Measurements from ENCODE around the gene ZBTB9. TPM values are rescaled to one million over a fixed set of nuclear protein-coding genes. Genes with fewer than 3 reads are reported as not detected.
A peak's percentile ranks its signal among the peaks of the same experiment; 100 is the strongest.

Gene ZBTB9
- total RNA-seq, 1 donor from 2014 or later: 9.2 TPM

DNA sequence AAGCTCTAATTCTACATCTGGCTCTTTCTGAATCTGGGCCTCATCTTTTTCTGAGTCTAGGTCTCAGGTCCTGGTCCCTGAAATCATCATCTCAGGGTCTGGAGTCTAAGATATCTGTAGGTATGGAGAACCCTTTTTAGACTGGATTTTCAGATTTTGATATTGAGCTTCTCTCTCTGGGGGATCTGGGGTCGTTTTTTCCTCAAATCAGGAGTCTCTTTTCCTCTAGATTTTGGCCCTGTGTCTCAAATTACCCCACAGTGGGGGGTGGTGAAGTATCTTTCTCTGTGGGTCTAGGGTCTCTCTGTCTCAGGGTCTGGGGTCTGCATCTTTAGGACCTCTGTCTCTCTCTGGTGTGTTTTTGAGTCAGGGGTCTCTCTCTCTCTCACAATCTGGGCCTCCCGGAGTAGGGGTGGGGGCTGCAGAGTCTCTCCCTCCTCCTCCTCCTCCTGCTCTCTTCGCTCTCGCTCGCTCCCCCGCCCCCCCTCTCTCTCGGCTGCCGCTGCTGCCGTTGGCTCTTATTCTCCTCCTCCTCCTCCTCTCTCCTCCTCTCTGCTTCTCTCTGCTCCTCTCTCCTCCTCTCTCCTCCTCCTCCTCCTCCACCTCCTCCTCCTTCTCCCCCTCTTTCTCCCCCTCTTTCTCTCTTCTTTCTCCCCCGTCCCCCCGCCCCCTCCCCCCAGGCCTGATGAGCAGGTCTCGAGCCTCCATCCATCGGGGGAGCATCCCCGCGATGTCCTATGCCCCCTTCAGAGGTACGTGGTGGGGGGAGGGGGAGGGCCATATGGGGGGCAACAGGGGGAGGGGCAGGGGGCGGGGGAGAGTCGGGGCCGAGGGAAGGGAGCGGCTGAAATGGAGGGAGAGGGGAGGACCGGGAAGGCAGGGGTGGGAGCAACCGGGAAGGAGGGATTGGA lies 34.5 kb upstream of the ZBTB9 start, which contains the start of gene SYNGAP1:
Gene SYNGAP1, plus strand, starts transcription at position 486 of the 911 bp plus-strand sequence. Its CDS starts 200 bp downstream, at position 686.
- peak; percentile 59 for DNase-seq

DNA sequence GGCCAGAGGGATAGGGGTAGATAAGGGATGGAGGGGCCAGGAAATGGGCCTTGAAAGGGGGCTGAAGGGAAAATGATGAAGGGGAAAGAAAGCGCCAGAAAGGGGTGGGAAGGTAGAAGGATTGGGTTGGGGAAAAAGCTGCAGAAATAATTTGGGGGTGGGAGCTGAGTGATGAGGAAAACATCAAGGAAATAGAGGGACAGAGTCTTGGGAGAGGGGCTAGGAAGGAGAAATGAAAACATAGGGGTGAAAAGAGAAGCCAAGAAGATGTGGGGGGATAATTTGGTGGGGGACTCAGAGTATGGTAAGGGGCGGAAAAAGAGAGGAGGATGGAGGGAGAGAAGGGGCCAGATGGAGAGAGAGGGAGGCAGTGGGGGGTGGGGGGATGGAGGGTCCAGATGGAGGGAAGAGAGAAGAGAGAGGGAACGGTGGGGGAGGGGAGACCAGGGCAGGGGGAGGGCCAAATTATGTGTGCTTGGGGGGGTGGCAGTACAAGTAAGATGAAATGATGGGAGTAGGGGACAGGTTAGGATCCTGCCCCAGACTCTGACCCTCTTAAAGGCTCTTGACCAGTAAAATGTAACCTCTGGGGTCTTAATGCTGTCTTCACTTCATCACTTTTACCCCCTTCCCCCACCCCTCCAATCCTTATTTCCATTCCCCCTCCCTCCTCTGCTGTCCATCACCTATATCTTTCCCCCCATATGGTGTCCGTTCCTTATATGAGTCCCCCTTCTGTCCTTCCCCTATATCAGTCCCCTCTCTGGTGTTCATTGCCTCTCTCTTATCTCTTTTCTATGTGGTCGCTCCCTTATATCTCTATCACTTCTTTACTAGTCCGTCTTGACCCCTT lies 33.7 kb upstream of the ZBTB9 start:
- DNase-seq: no peak

- no peak for DNase-seq
Measured at GRCh38 chr6:33421344-33421643, 33.1 kb upstream of the ZBTB9 start.

DNA sequence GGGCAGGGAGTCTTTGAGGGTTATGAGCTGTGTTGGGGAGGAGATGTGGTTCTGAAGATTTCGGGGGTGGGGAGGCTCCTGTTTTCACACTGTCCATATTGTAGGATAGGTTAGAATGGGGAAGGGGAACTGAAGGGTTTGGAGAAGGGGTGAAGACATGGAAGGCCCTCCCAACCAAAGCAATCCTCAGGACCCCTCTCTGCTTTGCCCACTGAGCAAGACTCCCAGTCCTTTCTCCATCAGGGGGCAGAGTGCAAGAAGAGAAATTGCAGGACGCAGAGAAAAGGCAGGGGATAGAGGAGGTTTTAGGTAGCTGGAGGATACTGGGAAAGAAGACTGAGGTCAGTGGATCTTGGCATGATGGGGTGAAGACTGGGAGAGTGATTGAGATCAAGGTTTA lies 30.6 kb upstream of the ZBTB9 start:
- no peak for DNase-seq

DNA sequence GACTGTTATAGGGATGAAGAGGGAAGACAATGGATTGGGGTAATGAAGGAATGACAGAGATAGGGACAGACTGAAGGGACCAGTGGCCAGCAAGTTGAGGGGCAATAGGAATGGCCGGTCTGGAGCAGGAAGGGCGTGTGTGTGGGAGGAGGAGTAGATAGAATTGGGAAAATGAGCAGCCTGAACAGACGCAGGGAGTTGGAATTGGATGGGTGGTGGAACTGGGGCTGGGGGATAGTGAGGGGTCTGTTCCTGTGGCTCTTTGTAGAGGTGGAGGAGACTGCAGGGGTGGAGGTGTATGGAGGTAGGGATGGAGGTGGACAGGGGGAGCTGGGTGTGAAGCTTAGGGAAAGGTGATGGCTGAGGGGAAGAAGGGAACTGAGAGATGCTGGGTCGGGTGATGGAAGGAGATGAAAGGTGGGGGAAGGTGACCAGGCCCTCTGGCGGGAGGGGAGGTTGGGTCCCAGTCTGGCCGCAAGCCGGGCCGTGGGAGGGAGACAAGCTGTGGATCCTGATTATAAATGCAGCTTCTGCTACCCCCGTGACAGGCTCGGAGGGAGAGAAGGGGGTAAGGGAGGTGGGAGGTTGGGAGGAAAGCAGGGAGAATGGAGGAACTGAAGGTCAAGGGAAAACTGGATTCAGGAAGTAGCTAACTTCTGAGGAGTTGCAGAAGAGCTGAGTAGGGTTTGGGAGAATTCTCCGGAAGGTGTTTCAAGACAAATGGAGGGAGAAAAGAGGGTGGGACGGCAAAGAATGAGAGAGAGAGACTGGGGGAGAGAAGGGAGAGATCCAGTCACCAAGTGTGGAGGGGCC lies 29.3 kb upstream of the ZBTB9 start:
- DNase-seq: no peak

DNA sequence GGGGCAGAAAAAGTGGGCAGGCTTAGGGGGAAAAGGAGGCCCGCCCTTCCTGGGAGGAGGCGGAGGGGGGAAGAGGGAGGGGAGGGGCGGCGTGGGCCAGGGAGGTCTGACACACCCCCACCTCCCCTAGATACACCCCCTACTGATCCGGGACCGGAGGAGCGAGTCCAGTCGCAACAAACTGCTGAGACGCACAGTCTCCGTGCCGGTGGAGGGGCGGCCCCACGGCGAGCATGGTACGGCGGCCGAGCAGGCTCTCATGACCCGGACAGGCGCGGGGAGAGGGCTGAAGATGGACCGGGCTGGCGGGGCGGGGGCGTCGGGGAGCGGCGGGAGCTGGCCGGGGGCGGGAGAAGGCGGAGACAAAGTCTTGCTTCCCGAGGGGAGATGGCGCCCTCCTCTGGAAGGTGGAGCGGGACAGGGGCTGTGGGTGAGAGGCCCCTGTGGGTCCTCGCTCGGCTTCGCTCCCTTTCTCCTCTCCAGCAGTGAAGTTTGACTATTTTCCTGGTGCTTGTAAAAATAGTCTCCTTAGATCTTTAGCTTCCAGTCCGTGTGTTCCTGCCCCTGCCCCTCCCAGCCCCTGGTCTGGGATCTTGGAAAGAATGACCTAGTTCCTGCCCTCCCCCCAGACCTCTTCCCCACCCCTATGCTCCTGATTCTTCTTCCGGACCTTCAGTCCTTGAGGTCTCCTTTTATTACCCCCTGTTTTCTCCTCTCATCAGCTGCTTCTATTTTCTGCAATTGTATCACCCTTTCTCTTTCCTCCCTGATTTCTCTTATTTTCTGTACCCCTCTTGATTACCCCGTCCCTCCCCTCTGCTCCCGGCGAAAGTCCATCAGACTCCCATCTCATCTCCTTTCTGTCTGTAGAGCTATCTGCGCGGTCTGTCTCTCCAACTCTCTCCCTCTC lies 28.5 kb upstream of the ZBTB9 start:
- peak; percentile 71 for DNase-seq

DNA sequence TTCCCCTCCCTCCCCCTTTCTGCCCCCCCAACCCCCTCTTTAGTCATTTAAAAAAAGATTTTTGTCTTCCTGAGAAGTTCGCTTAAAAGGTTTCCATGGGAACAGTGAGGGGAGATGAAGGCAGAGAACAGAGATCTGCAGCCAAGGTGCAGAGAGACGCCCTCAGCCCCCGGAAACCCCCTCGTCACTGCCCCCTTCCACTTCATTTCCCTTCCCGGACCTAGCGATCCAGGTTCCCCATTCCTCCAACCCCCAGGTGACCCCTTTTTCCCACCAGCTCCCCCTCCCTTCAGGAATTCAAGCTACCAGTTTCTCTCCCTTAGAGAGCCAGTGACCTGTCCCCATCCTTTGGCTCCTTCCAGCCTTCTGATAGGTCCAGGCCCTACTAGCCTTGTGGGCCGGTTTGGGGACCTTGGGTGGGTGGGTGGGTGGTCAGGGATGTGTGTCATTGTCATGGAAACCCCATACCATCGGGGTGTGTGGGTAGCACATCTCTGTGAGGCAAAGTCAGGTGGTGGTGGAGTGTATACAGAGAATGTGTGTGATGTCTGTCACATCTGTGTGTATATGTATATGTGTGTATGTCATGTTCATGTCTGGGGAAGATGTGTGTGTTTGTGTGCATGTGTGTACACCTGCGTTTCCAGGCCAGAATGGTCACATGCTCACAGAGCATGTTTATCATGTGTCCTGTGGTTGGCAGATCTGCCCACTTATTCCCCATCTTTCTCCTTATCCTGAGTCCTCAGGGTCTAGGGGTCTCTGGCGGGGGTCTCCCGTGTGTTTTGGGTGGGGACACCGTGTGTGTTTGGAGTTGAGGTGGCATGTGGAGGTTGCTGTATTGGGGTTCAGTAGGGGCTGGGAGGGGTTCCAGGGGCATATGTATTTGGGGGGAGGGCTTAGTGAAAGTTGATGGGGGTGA lies 27.5 kb upstream of the ZBTB9 start:
- no peak for DNase-seq

DNA sequence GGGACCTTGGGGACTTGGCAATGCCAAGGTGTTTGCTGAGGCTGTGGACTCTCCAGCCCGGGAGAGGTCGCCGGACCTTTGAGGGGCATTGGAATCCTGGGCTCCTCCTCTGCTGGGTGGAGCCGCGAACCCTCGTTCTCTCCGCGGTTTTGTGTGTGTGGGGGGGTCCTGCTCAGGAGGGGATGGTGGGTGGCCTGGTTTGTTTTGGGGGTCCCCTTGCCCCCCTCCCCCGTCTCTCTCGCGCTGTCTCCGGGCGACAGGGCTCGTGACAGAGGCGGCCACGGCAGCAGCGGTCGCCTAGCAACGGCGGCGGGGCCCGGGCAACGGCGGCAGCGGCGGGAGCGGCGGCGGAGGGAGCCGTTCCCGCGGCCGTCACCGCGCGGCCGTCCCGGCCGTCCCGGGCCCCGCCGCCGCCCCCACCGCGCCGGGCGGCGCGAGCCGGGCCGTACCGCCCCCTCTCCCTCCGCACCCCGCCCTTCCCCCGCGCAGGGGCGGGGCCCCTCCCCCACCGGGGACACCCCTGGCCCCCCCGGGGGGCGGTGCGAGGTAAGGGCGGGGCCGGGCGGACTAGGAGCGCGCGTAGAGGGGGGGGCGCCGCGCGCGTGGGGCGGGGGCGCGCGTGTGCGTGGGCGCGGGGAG lies 26.7 kb upstream of the ZBTB9 start:
- peak; percentile 8 for DNase-seq

- DNase-seq: no peak
Measured at GRCh38 chr6:33428224-33428965, 26.0 kb upstream of the ZBTB9 start.

DNA sequence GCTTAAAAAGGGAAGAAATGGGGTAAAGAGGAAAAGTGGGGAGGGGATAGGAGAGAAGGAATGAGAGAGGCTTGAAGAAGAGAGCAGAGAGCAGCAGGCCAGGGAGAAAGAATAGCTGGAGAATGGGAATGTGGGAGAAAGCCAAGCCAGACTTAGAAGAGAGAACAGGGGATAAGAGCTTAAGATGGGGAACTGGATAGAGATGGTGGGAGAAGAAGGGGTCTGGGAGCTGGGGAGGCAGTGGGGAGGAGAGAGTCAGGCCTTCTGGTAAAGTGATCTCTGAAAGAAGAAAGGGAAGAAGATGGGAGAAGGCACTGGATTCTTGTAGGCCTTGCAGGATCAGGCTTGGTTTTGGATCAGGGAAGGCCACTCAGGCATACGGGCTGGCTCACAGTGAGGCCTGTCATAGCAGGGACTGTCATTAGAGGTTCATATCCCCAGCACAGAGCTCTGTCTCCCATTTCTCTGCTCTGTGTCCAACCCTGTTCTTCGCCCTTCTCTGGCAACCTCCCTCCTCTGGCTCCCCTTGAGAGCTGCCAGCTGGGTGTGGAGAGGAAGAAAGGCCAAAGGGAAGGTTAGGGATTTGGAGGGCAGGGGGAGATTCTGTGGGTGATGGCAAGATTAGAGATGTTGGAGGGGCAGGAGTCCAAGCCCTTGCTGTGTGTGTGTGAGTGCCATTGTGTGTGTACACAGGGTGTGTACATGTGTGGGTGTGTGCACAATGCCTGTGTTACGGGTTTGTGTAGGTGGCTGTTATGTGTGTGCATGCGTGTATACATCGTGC lies 25.2 kb upstream of the ZBTB9 start:
- DNase-seq: no peak

DNA sequence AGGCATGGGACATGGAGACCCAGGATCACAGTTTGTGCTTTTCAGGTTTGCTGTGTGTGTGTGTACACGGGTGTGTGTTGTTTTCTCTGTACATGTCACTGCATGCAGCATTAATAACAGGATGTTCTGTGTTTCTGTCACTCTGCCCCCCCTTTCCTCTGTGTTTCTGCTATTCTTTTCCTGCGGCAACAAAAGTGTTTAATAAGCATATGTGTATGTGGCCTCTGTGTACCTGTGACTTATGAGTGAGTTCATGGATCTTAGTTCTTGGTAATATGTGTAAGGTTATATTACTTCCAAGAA lies 24.7 kb upstream of the ZBTB9 start:
- no peak for DNase-seq

- DNase-seq: no peak
Measured at GRCh38 chr6:33430334-33430733, 24.0 kb upstream of the ZBTB9 start.

GRCh38 chr6:33430991-33431879 lies 23.1 kb upstream of the ZBTB9 start:
- peak; percentile 84 for DNase-seq

DNA sequence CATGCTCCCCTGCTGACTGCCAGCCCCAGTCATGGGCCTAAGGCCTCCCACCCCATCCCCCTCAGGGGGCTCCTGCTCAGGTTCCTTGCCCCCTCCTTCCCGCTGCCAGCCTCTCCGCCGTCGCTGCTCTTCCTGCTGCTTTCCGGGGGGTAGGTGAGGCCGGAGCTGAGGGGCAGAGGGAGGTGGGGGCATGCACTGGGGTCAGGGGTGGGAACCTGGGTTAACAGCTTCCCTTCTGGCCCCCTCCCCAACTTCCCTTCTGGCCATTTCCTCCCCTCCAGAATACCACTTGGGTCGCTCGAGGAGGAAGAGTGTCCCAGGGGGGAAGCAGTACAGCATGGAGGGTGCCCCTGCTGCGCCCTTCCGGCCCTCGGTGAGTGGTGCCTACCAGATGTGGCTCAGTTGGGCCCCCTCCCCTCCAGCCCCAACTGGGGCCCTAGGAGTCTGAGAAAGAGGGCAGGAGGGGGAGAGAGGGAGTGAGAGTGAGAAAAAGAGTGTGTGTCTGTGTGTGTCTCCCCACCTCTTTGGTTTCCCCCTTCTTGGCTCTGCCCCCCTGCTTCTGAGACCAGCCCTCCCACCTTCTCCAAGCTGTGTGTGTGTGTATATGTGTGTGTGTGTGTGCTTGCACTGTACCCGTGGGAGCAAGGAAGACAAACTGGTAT lies 22.4 kb upstream of the ZBTB9 start:
- no peak for DNase-seq

DNA sequence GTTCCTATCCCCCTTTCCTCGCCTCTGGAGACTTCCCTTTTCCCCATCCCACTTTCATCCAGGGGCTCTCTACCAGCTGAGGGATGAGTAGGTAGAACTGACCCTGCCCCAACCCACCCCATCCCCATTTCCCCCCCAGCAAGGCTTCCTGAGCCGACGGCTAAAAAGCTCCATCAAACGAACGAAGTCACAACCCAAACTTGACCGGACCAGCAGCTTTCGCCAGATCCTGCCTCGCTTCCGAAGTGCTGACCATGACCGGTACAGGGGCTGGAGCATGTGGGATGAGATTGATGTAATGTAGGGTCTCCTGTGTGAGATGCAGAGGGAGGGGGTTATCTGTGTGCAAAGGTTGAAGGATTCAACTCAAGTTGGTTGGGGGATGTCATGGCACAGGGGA lies 21.8 kb upstream of the ZBTB9 start:
- DNase-seq: no peak

DNA sequence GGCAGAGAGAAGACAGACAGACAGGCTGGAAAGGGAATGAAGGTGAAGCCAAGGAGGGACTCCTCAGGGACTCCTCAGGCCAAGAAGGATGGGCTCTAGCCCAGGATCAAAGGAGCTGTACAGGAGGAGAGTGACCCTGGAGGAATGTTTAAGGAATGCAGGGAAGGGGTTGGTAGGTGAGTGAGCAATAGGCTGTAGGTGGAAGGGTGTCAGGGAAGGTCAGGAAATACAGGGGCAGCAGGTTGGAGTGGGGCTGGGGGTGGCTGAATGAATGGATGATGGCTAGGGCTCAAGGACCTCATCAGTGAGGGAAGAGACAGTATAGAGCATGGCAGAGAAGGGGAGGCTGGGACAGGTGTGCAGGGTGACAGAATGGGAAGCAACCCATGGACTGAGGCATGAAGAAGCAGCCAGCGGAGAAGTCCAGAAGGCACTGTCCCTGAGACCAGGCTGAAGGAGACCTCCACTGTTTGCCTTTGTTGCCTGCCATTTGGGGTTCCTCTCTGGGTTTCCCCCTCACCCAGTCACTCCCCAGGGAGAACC lies 21.3 kb upstream of the ZBTB9 start:
- no peak for DNase-seq
